GM12875 (cell line): Measurements from ENCODE around the gene CNN2.

Source experiments
- H3K4me3 ChIP-seq: one replicate; pipeline ENCODE4 v1.5.1; 2011; ENCODE audit warnings: low read depth, low read length, control low read depth
- TF ChIP-seq, protein P1 (sequence below): IDR thresholded peaks from 2 replicates; pipeline ENCODE4 v1.5.1; 2011; ENCODE audit warnings: low read depth, mild to moderate bottlenecking, control low read depth, inconsistent platforms, low read length, moderate library complexity, borderline replicate concordance; ENCODE audit not compliant: insufficient read depth

Gene CNN2

GRCh38 chr19:986083-986482 is 40.3 kb upstream of the CNN2 start:
- TF ChIP-seq, protein P1, sequence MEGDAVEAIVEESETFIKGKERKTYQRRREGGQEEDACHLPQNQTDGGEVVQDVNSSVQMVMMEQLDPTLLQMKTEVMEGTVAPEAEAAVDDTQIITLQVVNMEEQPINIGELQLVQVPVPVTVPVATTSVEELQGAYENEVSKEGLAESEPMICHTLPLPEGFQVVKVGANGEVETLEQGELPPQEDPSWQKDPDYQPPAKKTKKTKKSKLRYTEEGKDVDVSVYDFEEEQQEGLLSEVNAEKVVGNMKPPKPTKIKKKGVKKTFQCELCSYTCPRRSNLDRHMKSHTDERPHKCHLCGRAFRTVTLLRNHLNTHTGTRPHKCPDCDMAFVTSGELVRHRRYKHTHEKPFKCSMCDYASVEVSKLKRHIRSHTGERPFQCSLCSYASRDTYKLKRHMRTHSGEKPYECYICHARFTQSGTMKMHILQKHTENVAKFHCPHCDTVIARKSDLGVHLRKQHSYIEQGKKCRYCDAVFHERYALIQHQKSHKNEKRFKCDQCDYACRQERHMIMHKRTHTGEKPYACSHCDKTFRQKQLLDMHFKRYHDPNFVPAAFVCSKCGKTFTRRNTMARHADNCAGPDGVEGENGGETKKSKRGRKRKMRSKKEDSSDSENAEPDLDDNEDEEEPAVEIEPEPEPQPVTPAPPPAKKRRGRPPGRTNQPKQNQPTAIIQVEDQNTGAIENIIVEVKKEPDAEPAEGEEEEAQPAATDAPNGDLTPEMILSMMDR: no peak
- H3K4me3 ChIP-seq: no peak overlapping the region

GRCh38 chr19:988081-988480 is 38.3 kb upstream of the CNN2 start:
- TF ChIP-seq, protein P1: no peak

DNA sequence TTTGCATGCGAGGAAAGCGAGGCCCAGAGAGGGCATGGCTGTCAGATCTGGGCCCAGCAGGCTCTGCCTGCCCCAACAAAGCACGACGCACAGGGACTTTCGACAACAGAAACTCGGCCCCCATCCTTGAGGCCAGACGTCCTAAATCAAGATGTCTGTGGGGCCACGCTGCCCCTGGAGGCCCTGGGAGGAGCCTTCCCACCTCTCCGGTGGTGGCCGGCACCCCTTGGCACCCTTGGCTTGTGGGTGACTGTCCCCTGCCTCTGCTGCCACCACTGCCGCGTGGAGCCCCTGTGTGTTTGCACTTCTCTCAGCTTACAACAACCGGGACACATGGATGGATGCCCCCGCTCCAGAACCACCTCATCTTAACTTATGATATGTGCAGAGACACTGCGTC is 37.9 kb upstream of the CNN2 start:
- TF ChIP-seq, protein P1: no peak
- no peak overlapping the region for H3K4me3 ChIP-seq

More at GRCh38 chr19:988081-988480, 38.3 kb upstream of the CNN2 start:
- H3K4me3 ChIP-seq: no peak overlapping the region

- H3K4me3 ChIP-seq: no peak overlapping the region
- TF ChIP-seq, protein P1: peak; percentile 34; the same call in 1 of the 2 replicates
Measured at GRCh38 chr19:989381-990081, 36.9 kb upstream of the CNN2 start.

GRCh38 chr19:990119-990571 is 36.3 kb upstream of the CNN2 start:
- no peak overlapping the region for H3K4me3 ChIP-seq

DNA sequence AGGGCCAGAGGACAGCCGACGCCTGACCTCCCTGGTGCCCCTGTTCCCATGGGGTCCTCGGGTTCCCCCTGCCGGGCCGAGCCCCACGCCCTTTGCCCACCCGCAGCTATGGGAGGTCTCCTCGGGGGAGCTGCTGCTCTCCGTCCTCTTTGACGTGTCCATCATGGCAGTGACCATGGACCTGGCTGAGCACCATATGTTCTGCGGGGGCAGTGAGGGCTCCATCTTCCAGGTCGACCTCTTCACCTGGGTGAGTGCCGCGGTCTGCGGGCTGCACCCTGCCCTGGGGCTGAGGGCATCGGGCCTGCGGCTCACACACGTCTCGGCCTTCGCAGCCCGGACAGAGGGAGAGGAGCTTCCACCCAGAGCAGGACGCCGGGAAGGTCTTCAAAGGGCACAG is 35.7 kb upstream of the CNN2 start:
- TF ChIP-seq, protein P1: no peak

More at GRCh38 chr19:990119-990571, 36.3 kb upstream of the CNN2 start:
- TF ChIP-seq, protein P1: no peak

DNA sequence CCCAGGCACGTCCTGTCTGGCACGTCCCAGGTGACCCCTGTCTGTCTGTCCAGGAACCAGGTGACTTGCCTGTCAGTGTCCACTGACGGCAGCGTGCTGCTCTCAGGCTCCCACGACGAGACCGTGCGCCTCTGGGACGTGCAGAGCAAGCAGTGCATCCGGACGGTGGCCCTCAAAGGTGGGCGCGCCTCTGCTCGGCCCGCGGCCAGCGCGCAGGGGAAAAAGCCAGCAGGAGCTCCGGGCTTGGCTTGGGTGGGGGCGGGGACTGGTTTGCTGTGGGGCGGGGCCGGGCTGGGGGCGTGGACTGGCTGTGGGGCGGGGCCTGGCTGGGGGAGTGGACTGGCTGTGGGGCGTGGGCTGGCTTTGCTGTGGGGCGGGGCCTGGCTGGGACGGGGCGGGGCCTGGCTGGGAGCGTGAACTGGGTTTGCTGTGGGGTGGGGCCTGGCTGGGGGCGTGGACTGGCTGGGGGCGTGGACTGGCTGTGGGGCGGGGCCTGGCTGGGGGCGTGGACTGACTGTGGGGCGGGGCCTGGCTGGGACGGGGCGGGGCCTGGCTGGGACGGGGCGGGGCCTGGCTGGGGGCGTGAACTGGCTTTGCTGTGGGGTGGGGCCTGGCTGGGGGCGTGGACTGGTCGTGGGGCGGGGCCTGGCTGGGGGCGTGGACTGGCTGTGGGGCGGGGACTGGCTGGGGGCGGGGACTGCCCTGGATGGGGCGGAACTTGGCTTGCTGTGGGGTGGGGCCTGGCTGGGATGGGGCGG is 35.1 kb upstream of the CNN2 start:
- TF ChIP-seq, protein P1: no peak
- no peak overlapping the region for H3K4me3 ChIP-seq

More for the DNA sequence above, 35.7 kb upstream of the CNN2 start:
- no peak overlapping the region for H3K4me3 ChIP-seq
